ENCODE data around the gene OIT3.

OIT3 gene

GRCh38 chr10:72893136-72893798, at the start of gene OIT3:
Gene OIT3, plus strand, starts transcription at chr10:72893739. Its CDS starts 60 bp downstream, at chr10:72893799.
- DNase-seq (ENCODE audit: low read depth), result no peak
- no peak within 1 kb of the TSS for H3K4me3 ChIP-seq (ENCODE audit: low read length)
- TF ChIP-seq CTCF (conservative IDR thresholded peaks at IDR 0.05; ENCODE audit: low read depth, low read length), result no peak

- no peak overlapping the region for H3K4me3 ChIP-seq (ENCODE audit: low read length)
- DNase-seq (ENCODE audit: low read depth), result peak; percentile 18
- no peak for TF ChIP-seq CTCF (conservative IDR thresholded peaks at IDR 0.05; ENCODE audit: low read depth, low read length)
Observed at GRCh38 chr10:72846238-72846637, 47.3 kb upstream of the OIT3 start.

- no peak overlapping the region for H3K4me3 ChIP-seq (ENCODE audit: low read length)
- no peak for DNase-seq (ENCODE audit: low read depth)
- TF ChIP-seq CTCF (conservative IDR thresholded peaks at IDR 0.05; ENCODE audit: low read depth, low read length), result no peak
Observed at GRCh38 chr10:72847681-72848080, 45.9 kb upstream of the OIT3 start.

GRCh38 chr10:72850861-72851260, 42.7 kb upstream of the OIT3 start:
- no peak for DNase-seq (ENCODE audit: low read depth)
- H3K4me3 ChIP-seq (ENCODE audit: low read length), result no peak overlapping the region
- TF ChIP-seq CTCF (conservative IDR thresholded peaks at IDR 0.05; ENCODE audit: low read depth, low read length), result no peak

GRCh38 chr10:72851509-72851908, 42.0 kb upstream of the OIT3 start:
- no peak overlapping the region for H3K4me3 ChIP-seq (ENCODE audit: low read length)
- DNase-seq (ENCODE audit: low read depth), result no peak
- TF ChIP-seq CTCF (conservative IDR thresholded peaks at IDR 0.05; ENCODE audit: low read depth, low read length), result no peak

GRCh38 chr10:72852508-72852907, 41.0 kb upstream of the OIT3 start:
- no peak for TF ChIP-seq CTCF (conservative IDR thresholded peaks at IDR 0.05; ENCODE audit: low read depth, low read length)
- DNase-seq (ENCODE audit: low read depth), result no peak
- H3K4me3 ChIP-seq (ENCODE audit: low read length), result no peak overlapping the region

GRCh38 chr10:72855129-72855528, 38.4 kb upstream of the OIT3 start:
- no peak for DNase-seq (ENCODE audit: low read depth)
- H3K4me3 ChIP-seq (ENCODE audit: low read length), result no peak overlapping the region
- no peak for TF ChIP-seq CTCF (conservative IDR thresholded peaks at IDR 0.05; ENCODE audit: low read depth, low read length)

Data from retinal pigment epithelial cell (primary cell).